Measurements from ENCODE around the gene IGDCC3. TPM values are rescaled to one million over a fixed set of nuclear protein-coding genes. Genes with fewer than 3 reads are reported as not detected.
A peak's percentile ranks its signal among the peaks of the same experiment; 100 is the strongest.

IGDCC3 gene
- total RNA-seq, 1 experiment from 2014 or later: not detected

- H3K36me3 Mint-ChIP-seq (ENCODE audit: insufficient read depth, unreplicated experiment): no peaks in the 10 kb centered on the region
- no peak for TF ChIP-seq CTCF (IDR thresholded peaks at IDR 0.05; ENCODE audit: unreplicated experiment)
- intact Hi-C loops (cut with micrococcal nuclease; ENCODE audit: unreplicated experiment): no loop called here
- DNase-seq: no peak
- CTCF ChIA-PET: interaction anchor here (0.5 to 1.3 kb wide), 6 partner anchors 10 to 246 kb away, joined by 3 to 5 read pairs (median 3); no protein-coding TSS in a partner anchor
- H3K27ac Mint-ChIP-seq (ENCODE audit: unreplicated experiment): no peak overlapping the region
- H3K27me3 Mint-ChIP-seq (ENCODE audit: unreplicated experiment): peaks cover 39% of the 10 kb centered on the region
- H3K9me3 Mint-ChIP-seq (ENCODE audit: low read depth, unreplicated experiment): no peaks in the 10 kb centered on the region
- H3K4me3 Mint-ChIP-seq (ENCODE audit: low read depth, unreplicated experiment): no peak overlapping the region
- no TSS peak for BruUV-seq (replicated peaks)
- H3K4me1 Mint-ChIP-seq (ENCODE audit: low read depth, unreplicated experiment): peaks cover 18% of the 10 kb centered on the region
Observed at GRCh38 chr15:65413051-65413759, 35.4 kb upstream of the IGDCC3 start.

DNA sequence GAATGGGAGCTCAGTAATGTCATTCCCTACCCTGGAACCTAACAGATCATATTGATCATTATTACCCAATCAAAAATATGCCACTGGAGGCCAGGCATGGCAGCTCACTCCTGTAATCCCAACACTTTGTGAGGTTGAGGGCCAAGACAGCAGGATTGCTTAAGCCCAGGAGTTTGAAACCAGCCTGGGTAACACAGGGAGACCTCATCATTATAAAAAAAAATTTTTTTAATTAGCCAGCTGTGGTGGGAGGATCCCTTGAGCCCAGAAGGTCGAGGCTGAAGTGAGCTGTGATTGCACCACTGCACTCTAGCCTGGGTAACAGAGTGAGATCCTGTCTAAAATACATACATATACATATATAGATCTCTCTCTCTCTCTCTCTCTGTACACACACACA, 34.8 kb upstream of the IGDCC3 start:
- DNase-seq: no peak
- Mint-ChIP-seq H3K36me3 (ENCODE audit: insufficient read depth, unreplicated experiment) (no peaks in the 10 kb centered on the region), H3K27me3 (ENCODE audit: unreplicated experiment) (peaks cover 34% of the 10 kb centered on the region), H3K4me3 (ENCODE audit: low read depth, unreplicated experiment) (no peak overlapping the region), H3K4me1 (ENCODE audit: low read depth, unreplicated experiment) (peaks cover 18% of the 10 kb centered on the region), H3K9me3 (ENCODE audit: low read depth, unreplicated experiment) (no peaks in the 10 kb centered on the region), H3K27ac (ENCODE audit: unreplicated experiment) (no peak overlapping the region)
- CTCF ChIA-PET: interaction anchor here (0.7 to 0.9 kb wide), 2 partner anchors 9 to 18 kb away, joined by 3 to 5 read pairs; no protein-coding TSS in a partner anchor
- no peak for TF ChIP-seq CTCF (IDR thresholded peaks at IDR 0.05; ENCODE audit: unreplicated experiment)
- no TSS peak for BruUV-seq (replicated peaks)
- intact Hi-C loops (cut with micrococcal nuclease; ENCODE audit: unreplicated experiment): no loop called here

GRCh38 chr15:65411465-65412071, 33.8 kb upstream of the IGDCC3 start:
- no peak for TF ChIP-seq CTCF (IDR thresholded peaks at IDR 0.05; ENCODE audit: unreplicated experiment)
- no TSS peak for BruUV-seq (replicated peaks)
- DNase-seq: no peak
- no peaks in the 10 kb centered on the region for H3K36me3 Mint-ChIP-seq (ENCODE audit: insufficient read depth, unreplicated experiment)
- H3K4me1 Mint-ChIP-seq (ENCODE audit: low read depth, unreplicated experiment): peaks cover 18% of the 10 kb centered on the region
- no peaks in the 10 kb centered on the region for H3K9me3 Mint-ChIP-seq (ENCODE audit: low read depth, unreplicated experiment)
- peak overlapping the region; percentile 4 for H3K27ac Mint-ChIP-seq (ENCODE audit: unreplicated experiment)
- H3K27me3 Mint-ChIP-seq (ENCODE audit: unreplicated experiment): peaks cover 24% of the 10 kb centered on the region
- intact Hi-C loops (cut with micrococcal nuclease; ENCODE audit: unreplicated experiment): no loop called here
- CTCF ChIA-PET: no interaction called here
- H3K4me3 Mint-ChIP-seq (ENCODE audit: low read depth, unreplicated experiment): no peak overlapping the region

GRCh38 chr15:65410972-65411371, 33.2 kb upstream of the IGDCC3 start:
- Mint-ChIP-seq H3K36me3 (ENCODE audit: insufficient read depth, unreplicated experiment) (no peaks in the 10 kb centered on the region), H3K9me3 (ENCODE audit: low read depth, unreplicated experiment) (no peaks in the 10 kb centered on the region), H3K27me3 (ENCODE audit: unreplicated experiment) (peaks cover 19% of the 10 kb centered on the region), H3K4me3 (ENCODE audit: low read depth, unreplicated experiment) (no peak overlapping the region), H3K27ac (ENCODE audit: unreplicated experiment) (no peak overlapping the region), H3K4me1 (ENCODE audit: low read depth, unreplicated experiment) (peaks cover 18% of the 10 kb centered on the region)
- intact Hi-C loops (cut with micrococcal nuclease; ENCODE audit: unreplicated experiment): no loop called here
- BruUV-seq (replicated peaks): no TSS peak
- TF ChIP-seq CTCF (IDR thresholded peaks at IDR 0.05; ENCODE audit: unreplicated experiment): no peak
- CTCF ChIA-PET: interaction anchor here (0.5 kb wide), 1 partner anchor 10 kb away, joined by 4 read pairs; no protein-coding TSS in a partner anchor
- no peak for DNase-seq

All from Calu3 (cell line).